HG02678 (cell line): ENCODE results near the gene LRRC61.
"Not testable (repeated sequence)": the region's sequence is repeated elsewhere in the genome, so short reads cannot be mapped to it uniquely, and the experiment has no call there.

Experiments
- ATAC-seq: cut with Tn5 transposase; IDR thresholded peaks from one replicate; pipeline ENCODE4 v1.9.1; 2021; ENCODE audit warnings: mild to moderate bottlenecking, moderate library complexity; ENCODE audit not compliant: unreplicated experiment

Gene LRRC61

GRCh38 chr7:150381096-150381495, 57.9 kb downstream of the LRRC61 start:
- ATAC-seq, result no peak

- no peak for ATAC-seq
Measured at GRCh38 chr7:150381785-150382122, 58.6 kb downstream of the LRRC61 start.

- no peak for ATAC-seq
Measured at GRCh38 chr7:150382123-150382843, 59.1 kb downstream of the LRRC61 start.

GRCh38 chr7:150382844-150383225, 59.7 kb downstream of the LRRC61 start:
- no peak for ATAC-seq

- no peak for ATAC-seq
Measured at GRCh38 chr7:150383710-150384397, 60.7 kb downstream of the LRRC61 start.

GRCh38 chr7:150384406-150385301, 61.5 kb downstream of the LRRC61 start:
- no peak for ATAC-seq

GRCh38 chr7:150385302-150385723, 62.2 kb downstream of the LRRC61 start:
- ATAC-seq, result no peak

- ATAC-seq, result not testable (repeated sequence)
Measured at GRCh38 chr7:150385884-150386283, 62.7 kb downstream of the LRRC61 start.
